Keratinocyte (primary cell): ENCODE results near the gene SALL4. TPM values are rescaled to one million over a fixed set of nuclear protein-coding genes. Genes with fewer than 3 reads are reported as not detected.
"Not testable (repeated sequence)": the region's sequence is repeated elsewhere in the genome, so short reads cannot be mapped to it uniquely, and the experiment has no call there.

ENCODE experiments used
- DNase-seq: peaks from one replicate; pipeline ENCODE4 v3.0.0-alpha.2; 2011; ENCODE audit warnings: low read depth, missing footprints, low spot score
- FAIRE-seq: peaks from 2 replicates; lab custom pipeline; 2011; peaks lifted over from hg19 to GRCh38; lab: Jason Lieb, UNC
- H2AFZ ChIP-seq: 2 replicates; pipeline ENCODE4 v1.6.0; 2012; ENCODE audit warnings: low read length, control low read depth, inconsistent platforms; ENCODE audit not compliant: control insufficient read depth
- H3K27ac ChIP-seq: 2 replicates; pipeline ENCODE4 v1.5.1; 2011; ENCODE audit warnings: low read length; ENCODE audit not compliant: control insufficient read depth, insufficient read depth
- H3K27me3 ChIP-seq: 3 replicates; pipeline ENCODE4 v1.6.0; 2011; ENCODE audit warnings: low read length; ENCODE audit not compliant: control insufficient read depth, insufficient read depth; ENCODE audit errors: extremely low read depth
- H3K36me3 ChIP-seq, 2 experiments: 2 replicates in 1 of 2; 3 replicates in 1 of 2; pipeline ENCODE4 v1.5.1; 2011; ENCODE audit warnings: low read length in 2 of 2, mild to moderate bottlenecking in 1 of 2; ENCODE audit not compliant: control insufficient read depth in 2 of 2, insufficient read depth in 2 of 2; ENCODE audit errors: extremely low read depth in 1 of 2
- H3K4me1 ChIP-seq: 3 replicates; pipeline ENCODE4 v1.5.1; 2011; ENCODE audit warnings: low read length; ENCODE audit not compliant: control insufficient read depth, insufficient read depth; ENCODE audit errors: extremely low read depth
- H3K4me2 ChIP-seq: 3 replicates; pipeline ENCODE4 v1.6.0; 2011; ENCODE audit warnings: low read depth, low read length; ENCODE audit not compliant: control insufficient read depth, insufficient read depth; ENCODE audit errors: extremely low read depth
- H3K4me3 ChIP-seq, 3 experiments: fragments of 200-600 bp in 1 of 3; sonication (generic) in 1 of 3; 2 replicates in 2 of 3; 3 replicates in 1 of 3; pipeline ENCODE4 v1.5.1; 2011 to 2016; ENCODE audit warnings: low read length in 3 of 3, mild to moderate bottlenecking in 3 of 3, control low read depth in 2 of 3, inconsistent platforms in 1 of 3, low read depth in 1 of 3, mixed read lengths in 1 of 3, mixed run types in 1 of 3, moderate library complexity in 1 of 3; ENCODE audit not compliant: control insufficient read depth in 2 of 3, insufficient read depth in 2 of 3; ENCODE audit errors: extremely low read depth in 1 of 3
- H3K79me2 ChIP-seq: 2 replicates; pipeline ENCODE4 v1.6.0; 2012; ENCODE audit warnings: low read length; ENCODE audit not compliant: control insufficient read depth, insufficient read depth
- H3K9ac ChIP-seq: 3 replicates; pipeline ENCODE4 v1.6.0; 2011; ENCODE audit warnings: low read length; ENCODE audit not compliant: control insufficient read depth, insufficient read depth; ENCODE audit errors: extremely low read depth
- H3K9me1 ChIP-seq: 3 replicates; pipeline ENCODE4 v1.6.0; 2011; ENCODE audit warnings: low read length; ENCODE audit not compliant: control insufficient read depth, insufficient read depth; ENCODE audit errors: extremely low read depth
- H3K9me3 ChIP-seq: 2 replicates; pipeline ENCODE4 v1.5.1; 2012; ENCODE audit warnings: low read depth, low read length; ENCODE audit not compliant: control insufficient read depth
- H4K20me1 ChIP-seq: 3 replicates; pipeline ENCODE4 v1.6.0; 2011; ENCODE audit warnings: low read length; ENCODE audit not compliant: control insufficient read depth, insufficient read depth; ENCODE audit errors: extremely low read depth
- EZH2 ChIP-seq: IDR thresholded peaks from one replicate; pipeline ENCODE4 v1.6.1; 2012; ENCODE audit warnings: inconsistent platforms, mild to moderate bottlenecking, low read length, moderate library complexity
- dilution Hi-C: fragments of 300-500 bp; cut with MboI; formaldehyde crosslinking; loops from one replicate; pipeline ENCODE4 v1.7.0; 2020; ENCODE audit warnings: low sequenced_read_pairs; ENCODE audit not compliant: extremely low pct_ligation_motif_present
- polyA plus RNA-seq, 5 experiments: library from polyadenylated mRNA; depleted of rRNA in 3 of 5; stranded (reverse) in 3 of 5; stranded (forward) in 1 of 5; unstranded in 1 of 5; fragments of >200 nt; gene quantifications; 1 replicate in 1 of 5; 2 replicates in 3 of 5; 3 replicates in 1 of 5; pipeline versions ENCODE4 v1.2.1 to v1.2.3, GENCODE V29; 2011 to 2012; ENCODE audit warnings: missing spikeins in 2 of 5, low read depth in 1 of 5, low replicate concordance in 1 of 5
- TF ChIP-seq, protein P1 (sequence below), 3 experiments: IDR thresholded peaks in 1 of 3; conservative IDR thresholded peaks in 1 of 3; optimal IDR thresholded peaks in 1 of 3; 2 replicates in 2 of 3; 3 replicates in 1 of 3; pipeline versions ENCODE3 to v1.5.1; 2011; ENCODE audit warnings: low read length in 3 of 3, mild to moderate bottlenecking in 3 of 3, moderate library complexity in 2 of 3, control low read depth in 1 of 3, inconsistent platforms in 1 of 3; ENCODE audit not compliant: insufficient read depth in 2 of 3; ENCODE audit errors: extremely low read depth in 1 of 3

The SALL4 gene
- polyA plus RNA-seq, 1 donor (not counting 4 experiments of a cell fraction or from before 2014, with no cell fraction given): 0.04 TPM

DNA sequence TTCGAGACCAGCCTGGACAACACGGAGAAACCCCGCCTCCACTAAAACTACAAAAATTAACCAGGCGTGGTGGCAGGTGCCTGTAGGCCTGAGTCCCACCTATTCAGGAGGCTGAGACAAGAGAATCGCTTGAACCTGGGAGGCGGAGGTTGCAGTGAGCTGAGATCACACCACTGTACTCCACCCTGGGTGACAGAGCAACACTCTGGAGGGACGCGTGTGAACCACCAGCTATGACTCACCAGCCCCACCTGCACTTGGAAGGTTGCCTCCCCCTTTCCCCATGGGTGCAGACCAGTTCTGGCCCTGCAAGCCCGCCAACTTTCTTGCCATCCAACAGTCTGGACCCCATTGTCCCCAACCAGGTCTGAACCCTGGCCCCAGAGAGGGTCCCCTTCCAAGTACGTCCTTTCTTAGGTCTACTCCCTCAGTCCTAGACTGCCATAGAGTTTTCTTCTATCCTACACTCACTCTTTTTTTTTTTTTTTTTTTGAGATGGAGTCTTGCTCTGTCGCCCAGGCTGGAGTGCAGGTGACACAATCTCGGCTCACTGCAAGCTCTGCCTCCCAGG is 63.4 kb downstream of the SALL4 start:
- Histone ChIP-seq H3K27ac (no peak overlapping the region), H3K27me3 (no peaks in the 10 kb centered on the region), H3K4me1 (peaks cover 7% of the 10 kb centered on the region), H3K9me1 (no peaks in the 10 kb centered on the region), H4K20me1 (no peaks in the 10 kb centered on the region), H3K79me2 (no peaks in the 10 kb centered on the region), H3K9ac (no peak overlapping the region), H2AFZ (no peak overlapping the region), H3K9me3 (no peaks in the 10 kb centered on the region), H3K4me3 (no peak overlapping the region), H3K36me3 (no peaks in the 10 kb centered on the region), H3K4me2 (no peak overlapping the region)
- no peak for TF ChIP-seq EZH2
- TF ChIP-seq, protein P1, sequence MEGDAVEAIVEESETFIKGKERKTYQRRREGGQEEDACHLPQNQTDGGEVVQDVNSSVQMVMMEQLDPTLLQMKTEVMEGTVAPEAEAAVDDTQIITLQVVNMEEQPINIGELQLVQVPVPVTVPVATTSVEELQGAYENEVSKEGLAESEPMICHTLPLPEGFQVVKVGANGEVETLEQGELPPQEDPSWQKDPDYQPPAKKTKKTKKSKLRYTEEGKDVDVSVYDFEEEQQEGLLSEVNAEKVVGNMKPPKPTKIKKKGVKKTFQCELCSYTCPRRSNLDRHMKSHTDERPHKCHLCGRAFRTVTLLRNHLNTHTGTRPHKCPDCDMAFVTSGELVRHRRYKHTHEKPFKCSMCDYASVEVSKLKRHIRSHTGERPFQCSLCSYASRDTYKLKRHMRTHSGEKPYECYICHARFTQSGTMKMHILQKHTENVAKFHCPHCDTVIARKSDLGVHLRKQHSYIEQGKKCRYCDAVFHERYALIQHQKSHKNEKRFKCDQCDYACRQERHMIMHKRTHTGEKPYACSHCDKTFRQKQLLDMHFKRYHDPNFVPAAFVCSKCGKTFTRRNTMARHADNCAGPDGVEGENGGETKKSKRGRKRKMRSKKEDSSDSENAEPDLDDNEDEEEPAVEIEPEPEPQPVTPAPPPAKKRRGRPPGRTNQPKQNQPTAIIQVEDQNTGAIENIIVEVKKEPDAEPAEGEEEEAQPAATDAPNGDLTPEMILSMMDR (optimal IDR thresholded peaks at IDR 0.05 in 1 of 3, IDR thresholded peaks at IDR 0.05 in 1 of 3, conservative IDR thresholded peaks at IDR 0.05 in 1 of 3; ENCODE audit: extremely low read depth in 1 of 3, insufficient read depth in 2 of 3, low read length in 3 of 3): no peak
- DNase-seq: peak; percentile 11
- dilution Hi-C loops: no loop called here
- FAIRE-seq: no peak

DNA sequence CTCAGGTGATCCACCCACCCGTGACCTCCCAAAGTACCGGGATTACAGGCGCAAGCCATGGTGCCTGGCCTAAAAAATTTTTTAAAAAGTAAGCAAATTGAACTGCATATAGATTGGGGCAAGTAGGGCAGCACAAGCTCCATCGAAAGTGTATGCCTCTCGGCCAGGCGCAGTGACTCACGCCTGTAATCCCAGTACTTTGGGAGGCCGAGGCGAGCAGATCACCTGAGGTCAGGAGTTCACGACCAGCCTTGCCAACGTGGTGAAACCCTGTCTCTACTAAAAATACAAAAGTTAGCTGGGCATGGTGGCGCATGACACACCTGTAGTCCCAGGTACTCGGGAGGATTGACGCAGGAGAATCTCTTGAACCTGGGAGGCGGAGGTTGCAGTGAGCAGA is 64.1 kb downstream of the SALL4 start:
- FAIRE-seq, H3K9me1 ChIP-seq, H4K20me1 ChIP-seq, H3K79me2 ChIP-seq, dilution Hi-C loops, H3K9me3 ChIP-seq, H3K27me3 ChIP-seq, H2AFZ ChIP-seq, H3K4me3 ChIP-seq, DNase-seq, H3K9ac ChIP-seq, H3K4me2 ChIP-seq, H3K36me3 ChIP-seq, H3K27ac ChIP-seq, H3K4me1 ChIP-seq: not testable (repeated sequence)

DNA sequence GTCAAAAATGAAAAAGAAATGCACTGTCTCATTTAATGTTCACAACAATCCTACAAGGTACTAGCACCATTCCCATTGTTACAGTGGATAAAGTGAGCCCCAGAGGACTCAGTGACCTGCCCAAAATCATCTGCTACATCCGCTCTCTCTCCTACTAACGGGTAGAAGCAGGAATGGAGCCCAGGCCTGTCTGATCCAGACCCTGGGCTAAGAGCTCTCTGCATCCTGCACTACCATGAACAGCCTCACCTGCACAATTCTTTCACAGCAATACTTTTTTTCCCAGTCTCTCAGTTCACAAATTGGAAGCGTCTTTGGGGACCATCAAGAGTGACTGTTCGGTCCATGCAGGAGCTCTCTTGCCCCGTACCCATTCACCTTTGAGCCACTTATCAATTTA is 65.4 kb downstream of the SALL4 start:
- H2AFZ ChIP-seq: no peak overlapping the region
- no peak for FAIRE-seq
- no peaks in the 10 kb centered on the region for H3K27me3 ChIP-seq
- dilution Hi-C loops: no loop called here
- H4K20me1 ChIP-seq: no peaks in the 10 kb centered on the region
- H3K27ac ChIP-seq: no peak overlapping the region
- H3K9ac ChIP-seq: no peak overlapping the region
- DNase-seq: no peak
- no peak for TF ChIP-seq EZH2
- TF ChIP-seq, protein P1 (optimal IDR thresholded peaks at IDR 0.05 in 1 of 3, IDR thresholded peaks at IDR 0.05 in 1 of 3, conservative IDR thresholded peaks at IDR 0.05 in 1 of 3; ENCODE audit: extremely low read depth in 1 of 3, insufficient read depth in 2 of 3, low read length in 3 of 3): no peak
- H3K4me2 ChIP-seq: no peak overlapping the region
- no peaks in the 10 kb centered on the region for H3K36me3 ChIP-seq
- no peak overlapping the region for H3K4me3 ChIP-seq
- H3K4me1 ChIP-seq: no peaks in the 10 kb centered on the region
- no peaks in the 10 kb centered on the region for H3K79me2 ChIP-seq
- H3K9me3 ChIP-seq: no peaks in the 10 kb centered on the region
- H3K9me1 ChIP-seq: no peaks in the 10 kb centered on the region
